ENCODE results near the gene RPL4. TPM values are rescaled to one million over a fixed set of nuclear protein-coding genes. Genes with fewer than 3 reads are reported as not detected.

Gene RPL4
- total and polyA plus RNA-seq, 2 experiments from 2014 or later = 2,989 to 6,082 TPM

DNA sequence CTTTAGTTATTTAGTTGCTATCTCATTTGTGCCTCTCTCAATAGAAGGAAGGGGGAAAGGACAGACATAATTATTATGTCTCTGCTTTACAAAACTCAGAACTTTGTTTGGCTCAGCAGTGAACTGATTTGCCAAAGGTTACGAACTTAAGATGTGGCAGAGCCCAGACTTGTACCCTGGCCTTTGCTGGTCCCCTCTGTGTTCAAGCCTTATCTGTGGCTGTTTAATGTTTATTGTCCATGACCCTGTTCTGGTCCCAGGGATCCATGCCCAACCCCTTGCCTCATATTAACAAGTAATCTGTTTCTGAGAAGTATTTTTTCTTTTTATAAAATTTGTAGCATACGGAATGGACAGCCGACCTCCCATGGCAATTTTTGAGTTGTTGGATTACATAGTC lies 17.8 kb downstream of the RPL4 start (continued):
- TF ChIP-seq, protein P1, sequence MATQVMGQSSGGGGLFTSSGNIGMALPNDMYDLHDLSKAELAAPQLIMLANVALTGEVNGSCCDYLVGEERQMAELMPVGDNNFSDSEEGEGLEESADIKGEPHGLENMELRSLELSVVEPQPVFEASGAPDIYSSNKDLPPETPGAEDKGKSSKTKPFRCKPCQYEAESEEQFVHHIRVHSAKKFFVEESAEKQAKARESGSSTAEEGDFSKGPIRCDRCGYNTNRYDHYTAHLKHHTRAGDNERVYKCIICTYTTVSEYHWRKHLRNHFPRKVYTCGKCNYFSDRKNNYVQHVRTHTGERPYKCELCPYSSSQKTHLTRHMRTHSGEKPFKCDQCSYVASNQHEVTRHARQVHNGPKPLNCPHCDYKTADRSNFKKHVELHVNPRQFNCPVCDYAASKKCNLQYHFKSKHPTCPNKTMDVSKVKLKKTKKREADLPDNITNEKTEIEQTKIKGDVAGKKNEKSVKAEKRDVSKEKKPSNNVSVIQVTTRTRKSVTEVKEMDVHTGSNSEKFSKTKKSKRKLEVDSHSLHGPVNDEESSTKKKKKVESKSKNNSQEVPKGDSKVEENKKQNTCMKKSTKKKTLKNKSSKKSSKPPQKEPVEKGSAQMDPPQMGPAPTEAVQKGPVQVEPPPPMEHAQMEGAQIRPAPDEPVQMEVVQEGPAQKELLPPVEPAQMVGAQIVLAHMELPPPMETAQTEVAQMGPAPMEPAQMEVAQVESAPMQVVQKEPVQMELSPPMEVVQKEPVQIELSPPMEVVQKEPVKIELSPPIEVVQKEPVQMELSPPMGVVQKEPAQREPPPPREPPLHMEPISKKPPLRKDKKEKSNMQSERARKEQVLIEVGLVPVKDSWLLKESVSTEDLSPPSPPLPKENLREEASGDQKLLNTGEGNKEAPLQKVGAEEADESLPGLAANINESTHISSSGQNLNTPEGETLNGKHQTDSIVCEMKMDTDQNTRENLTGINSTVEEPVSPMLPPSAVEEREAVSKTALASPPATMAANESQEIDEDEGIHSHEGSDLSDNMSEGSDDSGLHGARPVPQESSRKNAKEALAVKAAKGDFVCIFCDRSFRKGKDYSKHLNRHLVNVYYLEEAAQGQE (IDR thresholded peaks at IDR 0.05; ENCODE audit: unreplicated experiment) = no peak
- no peak for TF ChIP-seq EZH2phosphoT487 (IDR thresholded peaks at IDR 0.05; ENCODE audit: unreplicated experiment)
- no peak for TF ChIP-seq NANOG (IDR thresholded peaks at IDR 0.05; ENCODE audit: borderline replicate concordance)

DNA sequence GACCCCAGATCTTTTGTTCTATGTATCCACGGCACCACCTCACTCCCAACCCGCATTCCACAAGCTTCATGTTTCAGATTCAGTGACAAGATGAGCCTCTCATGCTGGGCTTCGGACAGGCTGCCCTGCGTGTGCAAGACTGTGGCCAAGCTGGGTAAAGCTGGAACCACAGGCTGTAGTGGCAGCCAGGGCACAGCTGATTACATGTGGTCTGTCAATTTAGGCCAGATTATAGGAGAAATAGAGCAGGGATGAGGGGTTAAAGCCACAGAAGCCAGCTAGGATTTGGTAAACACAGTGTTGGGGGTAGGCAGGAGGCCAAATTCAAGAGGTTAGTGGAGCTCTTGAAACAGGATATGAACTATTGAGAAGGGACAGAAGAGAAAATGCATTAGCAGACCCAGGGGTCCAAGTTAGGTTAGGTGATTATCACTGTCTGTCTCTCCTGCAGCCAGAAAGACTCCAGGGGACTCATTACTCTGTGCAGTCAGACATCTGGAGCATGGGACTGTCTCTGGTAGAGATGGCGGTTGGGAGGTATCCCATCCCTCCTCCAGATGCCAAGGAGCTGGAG lies 20.0 kb downstream of the RPL4 start:
- Histone ChIP-seq H3K9me2 (ENCODE audit: insufficient read depth) (no peaks in the 10 kb centered on the region), H3K4me2 (no peak overlapping the region), H3K4me3 (no peak overlapping the region), H3K79me2 (replicated peaks; ENCODE audit: insufficient read depth) (no peaks in the 10 kb centered on the region), H3K27me3 (ENCODE audit: insufficient read depth) (no peaks in the 10 kb centered on the region), H3K4me1 (ENCODE audit: insufficient read depth) (no peaks in the 10 kb centered on the region), H3K36me3 (ENCODE audit: insufficient read depth) (peaks cover 19% of the 10 kb centered on the region), H4K20me1 (replicated peaks; ENCODE audit: insufficient read depth) (peaks cover under 1% of the 10 kb centered on the region; the same call in 1 of the 2 replicates), H3K27ac (ENCODE audit: low read depth) (no peak overlapping the region), H3F3A (replicated peaks; ENCODE audit: low read depth) (no peaks in the 10 kb centered on the region), H2AFZ (no peak overlapping the region)
- H3K9me3 Mint-ChIP-seq = no peaks in the 10 kb centered on the region
- no peak for DNase-seq (ENCODE audit: low spot score)
- no peak overlapping the region for H3K4me3 Mint-ChIP-seq
- no peak for TF ChIP-seq CREB1 (CRISPR knock-in tag; IDR thresholded peaks at IDR 0.05; ENCODE audit: low read depth)
- TF ChIP-seq, protein P2, sequence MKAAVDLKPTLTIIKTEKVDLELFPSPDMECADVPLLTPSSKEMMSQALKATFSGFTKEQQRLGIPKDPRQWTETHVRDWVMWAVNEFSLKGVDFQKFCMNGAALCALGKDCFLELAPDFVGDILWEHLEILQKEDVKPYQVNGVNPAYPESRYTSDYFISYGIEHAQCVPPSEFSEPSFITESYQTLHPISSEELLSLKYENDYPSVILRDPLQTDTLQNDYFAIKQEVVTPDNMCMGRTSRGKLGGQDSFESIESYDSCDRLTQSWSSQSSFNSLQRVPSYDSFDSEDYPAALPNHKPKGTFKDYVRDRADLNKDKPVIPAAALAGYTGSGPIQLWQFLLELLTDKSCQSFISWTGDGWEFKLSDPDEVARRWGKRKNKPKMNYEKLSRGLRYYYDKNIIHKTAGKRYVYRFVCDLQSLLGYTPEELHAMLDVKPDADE (IDR thresholded peaks at IDR 0.05) = no peak
- TF ChIP-seq POLR2AphosphoS5 (IDR thresholded peaks at IDR 0.05; ENCODE audit: low read depth) = no peak
- TF ChIP-seq, protein P3, sequence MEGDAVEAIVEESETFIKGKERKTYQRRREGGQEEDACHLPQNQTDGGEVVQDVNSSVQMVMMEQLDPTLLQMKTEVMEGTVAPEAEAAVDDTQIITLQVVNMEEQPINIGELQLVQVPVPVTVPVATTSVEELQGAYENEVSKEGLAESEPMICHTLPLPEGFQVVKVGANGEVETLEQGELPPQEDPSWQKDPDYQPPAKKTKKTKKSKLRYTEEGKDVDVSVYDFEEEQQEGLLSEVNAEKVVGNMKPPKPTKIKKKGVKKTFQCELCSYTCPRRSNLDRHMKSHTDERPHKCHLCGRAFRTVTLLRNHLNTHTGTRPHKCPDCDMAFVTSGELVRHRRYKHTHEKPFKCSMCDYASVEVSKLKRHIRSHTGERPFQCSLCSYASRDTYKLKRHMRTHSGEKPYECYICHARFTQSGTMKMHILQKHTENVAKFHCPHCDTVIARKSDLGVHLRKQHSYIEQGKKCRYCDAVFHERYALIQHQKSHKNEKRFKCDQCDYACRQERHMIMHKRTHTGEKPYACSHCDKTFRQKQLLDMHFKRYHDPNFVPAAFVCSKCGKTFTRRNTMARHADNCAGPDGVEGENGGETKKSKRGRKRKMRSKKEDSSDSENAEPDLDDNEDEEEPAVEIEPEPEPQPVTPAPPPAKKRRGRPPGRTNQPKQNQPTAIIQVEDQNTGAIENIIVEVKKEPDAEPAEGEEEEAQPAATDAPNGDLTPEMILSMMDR (conservative IDR thresholded peaks at IDR 0.05; ENCODE audit: low read depth in 2 of 2) = no peak
- no peak for TF ChIP-seq JUNB (IDR thresholded peaks at IDR 0.05; ENCODE audit: unreplicated experiment)
- no peak for TF ChIP-seq EZH2phosphoT487 (IDR thresholded peaks at IDR 0.05; ENCODE audit: unreplicated experiment)
- H3K27ac Mint-ChIP-seq = peak overlapping the region; percentile 81
- no peak for ATAC-seq
- H3K27me3 Mint-ChIP-seq (ENCODE audit: insufficient read depth, low read depth, poor library complexity) = peaks cover 11% of the 10 kb centered on the region
- H3K4me1 Mint-ChIP-seq = peaks cover 4% of the 10 kb centered on the region; the same call in 2 of the 3 replicates
- H3K36me3 Mint-ChIP-seq (ENCODE audit: low read depth) = peaks cover 60% of the 10 kb centered on the region
